Spleen (tissue), 11 donors: ENCODE data around the gene ANXA2. TPM values are rescaled to one million over a fixed set of nuclear protein-coding genes. Genes with fewer than 3 reads are reported as not detected.

Source experiments
- DNase-seq: peaks from one replicate; pipeline ENCODE4 v3.0.0-alpha.2; 2020
- H3K27ac ChIP-seq, 8 donors: fragments of 200-600 bp; sonication (generic) in 7 of 8; 1 replicate in 4 of 8; 2 replicates in 4 of 8; pipeline versions ENCODE4 v1.5.0 to v1.8.0; 2016 to 2021; ENCODE audit warnings: inconsistent platforms in 4 of 8, mild to moderate bottlenecking in 4 of 8, moderate library complexity in 1 of 8
- H3K27me3 ChIP-seq, 7 donors: fragments of 200-600 bp; sonication (generic) in 6 of 7; replicated peaks in 1 of 7; 1 replicate in 4 of 7; 2 replicates in 3 of 7; pipeline versions ENCODE4 v1.5.0 to v1.8.0; 2016 to 2021; ENCODE audit warnings: inconsistent platforms in 3 of 7, mild to moderate bottlenecking in 1 of 7
- H3K36me3 ChIP-seq, 6 donors: fragments of 200-600 bp; sonication (generic) in 5 of 6; 1 replicate in 4 of 6; 2 replicates in 2 of 6; pipeline versions ENCODE4 v1.5.0 to v1.8.0; 2016 to 2021; ENCODE audit warnings: inconsistent platforms in 2 of 6
- H3K4me1 ChIP-seq, 6 donors: fragments of 200-600 bp; sonication (generic) in 5 of 6; 1 replicate in 3 of 6; 2 replicates in 3 of 6; pipeline versions ENCODE4 v1.5.0 to v1.8.0; 2016 to 2021; ENCODE audit warnings: inconsistent platforms in 3 of 6
- H3K4me3 ChIP-seq, 8 donors: fragments of 200-600 bp; sonication (generic) in 7 of 8; 1 replicate in 4 of 8; 2 replicates in 4 of 8; pipeline versions ENCODE4 v1.5.0 to v1.8.0; 2016 to 2021; ENCODE audit warnings: inconsistent platforms in 4 of 8, mild to moderate bottlenecking in 4 of 8, moderate library complexity in 2 of 8
- H3K9me3 ChIP-seq, 8 donors: fragments of 200-600 bp; sonication (generic) in 7 of 8; 1 replicate in 4 of 8; 2 replicates in 4 of 8; pipeline versions ENCODE4 v1.5.0 to v1.8.0; 2016 to 2021; ENCODE audit warnings: inconsistent platforms in 4 of 8
- CTCF ChIP-seq, 11 experiments: fragments of 200-600 bp in 7 of 11; fragments of 450-650 bp in 4 of 11; sonication (generic) in 4 of 11; IDR thresholded peaks in 8 of 11; conservative IDR thresholded peaks in 3 of 11; 1 replicate in 7 of 11; 2 replicates in 4 of 11; pipeline versions ENCODE4 v1.4.0 to v1.8.0; 2016 to 2021; ENCODE audit warnings: antibody characterized with exemption in 11 of 11, inconsistent platforms in 4 of 11, mild to moderate bottlenecking in 1 of 11
- POLR2A ChIP-seq, 3 donors: fragments of 450-650 bp; IDR thresholded peaks; one replicate each; pipeline ENCODE4 v1.5.1; 2017; ENCODE audit warnings: antibody characterized with exemption in 3 of 3, mild to moderate bottlenecking in 1 of 3
- POLR2AphosphoS5 ChIP-seq, 3 donors: sonication (generic); formaldehyde crosslinking; IDR thresholded peaks; one replicate each; pipeline ENCODE4 v1.5.1; 2017; ENCODE audit warnings: antibody characterized with exemption in 3 of 3
- WGBS, 5 donors: extraction: QIAGEN DNeasy Blood & Tissue Kit in 3 of 5; methylation state at CpG; one replicate each; pipeline versions ENCODE4 v1.1.5 to v1.1.7; 2013 to 2018; 5-methylcytosine and 5-hydroxymethylcytosine counted together
- intact Hi-C: fragments of 100-400 bp; cut with DNase I; formaldehyde crosslinking; loops from one replicate; pipeline ENCODE4 v1.15.0; 2023; ENCODE audit warnings: low total_unique reads
- polyA plus RNA-seq, 3 donors: library from polyadenylated mRNA; stranded (reverse); fragments of 200-250 nt; gene quantifications; one replicate each; pipeline ENCODE4 v1.2.1, GENCODE V29; 2013
- total RNA-seq, 7 donors: library from RNA; depleted of rRNA in 3 of 7; stranded (reverse); fragments of >200 nt in 3 of 7; fragmentation: NEBNext Ultra II Directional in 4 of 7; extraction: Animal tissue kit (Norgen Biotek cat#: 25700) in 4 of 7; gene quantifications; one replicate each; pipeline versions ENCODE4 v1.1.0 to v1.2.1, GENCODE V29; 2016 to 2021
- donor health status: healthy with polysubstance abuse.
- donor health status: DM: no; HTN: no; CAD: no; lungs with moderate emphysema.
- donor health status: DM: no; HTN: no; CAD: no.
- donor health status: Bipolar disorder and iron deficiency.
- donor health status: healthy.
- donor health status: DM: no; HTN: no; CAD: no.
- donor health status: DM: yes; HTN: yes; CAD: no.

Gene ANXA2
- total and polyA plus RNA-seq, 10 donors: 163 to 437 (median 337) TPM

DNA sequence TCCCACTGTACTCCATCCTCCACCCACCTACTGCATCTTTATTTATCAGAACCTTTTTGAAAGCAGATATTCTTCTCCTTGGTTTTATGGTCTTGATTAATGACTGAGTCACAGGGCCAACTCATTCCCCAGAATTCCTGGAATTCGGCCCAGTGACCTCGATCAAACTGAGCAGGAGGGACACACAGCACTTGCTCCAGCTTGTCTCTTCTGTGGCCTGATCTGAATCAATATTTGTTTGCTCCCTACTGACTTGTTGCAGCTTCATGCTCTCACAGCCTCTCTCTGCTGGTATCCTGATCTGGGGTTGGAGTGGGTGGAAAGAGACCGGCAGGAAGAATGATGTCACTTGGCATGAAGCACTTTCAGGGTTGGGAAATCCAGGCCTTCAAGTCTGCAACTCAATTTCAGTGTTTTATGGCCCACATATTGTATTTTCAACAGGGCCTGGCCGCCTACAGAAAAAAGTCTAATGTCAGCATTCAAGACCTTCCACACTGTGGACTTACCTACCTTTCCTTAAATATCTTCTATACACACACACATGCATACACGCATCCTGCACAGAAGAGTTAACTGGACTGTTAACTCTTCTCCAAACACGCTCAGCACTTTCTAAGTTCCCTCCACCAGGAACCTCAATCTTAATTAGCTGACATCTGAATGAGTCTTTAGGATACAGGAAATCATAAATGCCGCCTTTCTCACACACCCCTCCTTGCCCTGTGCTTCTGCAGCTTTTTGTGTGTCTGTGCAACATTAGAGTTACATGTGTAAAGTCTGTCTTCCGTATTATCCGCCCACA lies 4.6 kb downstream of the ANXA2 start:
- Histone ChIP-seq H3K36me3 (peaks cover 0 to 20% (median 0%) of the 10 kb centered on the region in 6 donors), H3K9me3 (no peaks in the 10 kb centered on the region), H3K4me3 (peak overlapping the region in 1 of 8 donors; percentile 6), H3K27ac (peak overlapping the region; percentile 40 to 97 (median 92)), H3K4me1 (peaks cover 51 to 100% (median 88%) of the 10 kb centered on the region in 6 donors), H3K27me3 (peaks cover 0 to 18% (median 0%) of the 10 kb centered on the region in 7 donors)
- 40 to 64% (median 59%) methylated on average over 9 of the region's 9 CpGs for WGBS, 5 donors
- TF ChIP-seq POLR2AphosphoS5 (IDR thresholded peaks at IDR 0.05) (peak in 1 of 3 donors; percentile 84), CTCF (IDR thresholded peaks at IDR 0.05 in 8 of 11, conservative IDR thresholded peaks at IDR 0.05 in 3 of 11) (no peak), POLR2A (IDR thresholded peaks at IDR 0.05) (peak in 1 of 3 donors; percentile 26)
- intact Hi-C loops: no loop called here
- no peak for DNase-seq

DNA sequence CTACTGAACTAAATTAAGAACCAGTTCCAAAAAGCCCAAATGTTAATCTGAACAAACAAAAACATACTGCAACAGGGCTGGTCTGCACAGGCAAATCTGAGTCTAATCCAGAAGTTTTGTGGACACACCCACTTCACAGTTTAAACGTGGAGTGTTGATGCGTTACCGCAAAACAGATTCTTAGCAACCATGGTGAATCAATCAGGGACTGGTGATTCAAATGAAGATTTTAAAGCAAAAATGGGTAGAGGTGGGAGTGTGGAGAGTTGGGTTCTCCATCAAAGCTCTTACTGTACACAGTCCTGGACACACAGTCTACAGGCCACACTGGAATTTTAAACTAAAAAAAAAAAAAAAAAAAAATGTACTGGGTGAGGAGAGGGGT lies 5.2 kb downstream of the ANXA2 start:
- intact Hi-C loops: no loop called here
- Histone ChIP-seq H3K4me1 (peaks cover 51 to 100% (median 89%) of the 10 kb centered on the region in 6 donors), H3K9me3 (no peaks in the 10 kb centered on the region), H3K27me3 (peaks cover 0 to 12% (median 0%) of the 10 kb centered on the region in 7 donors), H3K36me3 (peaks cover 0 to 20% (median 0%) of the 10 kb centered on the region in 6 donors), H3K4me3 (no peak overlapping the region), H3K27ac (peak overlapping the region in 7 of 8 donors; percentile 40 to 97 (median 92))
- TF ChIP-seq CTCF (IDR thresholded peaks at IDR 0.05 in 8 of 11, conservative IDR thresholded peaks at IDR 0.05 in 3 of 11) (no peak), POLR2A (IDR thresholded peaks at IDR 0.05) (no peak), POLR2AphosphoS5 (IDR thresholded peaks at IDR 0.05) (no peak)
- no peak for DNase-seq
- WGBS, 5 donors: 36 to 49% (median 45%) methylated on average over 3 of the region's 3 CpGs

DNA sequence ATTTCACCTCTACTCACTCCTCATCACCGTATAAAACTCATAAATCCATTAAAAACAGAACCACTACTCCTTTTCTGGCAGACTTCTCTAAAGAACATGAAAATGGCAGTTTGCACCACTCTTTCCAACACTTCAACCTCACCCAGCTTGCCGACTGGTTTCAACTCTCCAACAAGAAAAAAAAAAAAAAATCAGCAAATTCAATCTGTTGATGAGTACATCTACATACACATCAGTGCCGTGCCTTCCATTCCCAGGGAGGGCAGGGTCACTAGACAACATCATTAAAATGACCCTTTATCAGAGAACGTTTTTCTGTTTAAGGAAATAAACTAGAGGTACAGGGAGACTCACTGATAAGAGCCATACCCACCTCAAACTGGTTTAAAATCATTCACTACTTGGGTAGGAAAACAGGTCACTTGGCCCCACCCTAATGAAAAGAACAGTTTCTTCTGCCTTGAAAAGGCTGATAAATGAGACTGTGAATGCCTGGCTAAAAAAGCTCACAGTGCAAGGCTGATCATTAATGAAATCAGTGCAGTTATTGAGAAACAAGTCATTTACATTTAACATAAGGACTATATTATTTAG lies 6.0 kb downstream of the ANXA2 start:
- H3K9me3 ChIP-seq: no peaks in the 10 kb centered on the region
- no peak overlapping the region for H3K4me3 ChIP-seq
- WGBS, 5 donors: 28 to 55% (median 49%) methylated on average over 4 of the region's 4 CpGs
- no peak for TF ChIP-seq CTCF (IDR thresholded peaks at IDR 0.05 in 8 of 11, conservative IDR thresholded peaks at IDR 0.05 in 3 of 11)
- DNase-seq: no peak
- intact Hi-C loops: no loop called here
- H3K36me3 ChIP-seq: peaks cover 0 to 20% (median 0%) of the 10 kb centered on the region in 6 donors
- peaks cover 0 to 5% (median 0%) of the 10 kb centered on the region in 7 donors for H3K27me3 ChIP-seq
- H3K4me1 ChIP-seq: peaks cover 51 to 100% (median 86%) of the 10 kb centered on the region in 6 donors
- peak overlapping the region in 7 of 8 donors; percentile 55 to 97 (median 92) for H3K27ac ChIP-seq
